NOMO-1 (cell line): ENCODE results near the gene NME7.

ENCODE experiments used
- DNase-seq, 2 experiments: peaks; one replicate each; lab custom pipeline; 2025; ENCODE audit not compliant: unreplicated experiment in 2 of 2; lab: John Stamatoyannopoulos, UW

Gene NME7

GRCh38 chr1:169091480-169091941, 276.1 kb downstream of the NME7 start:
- no peak for DNase-seq

GRCh38 chr1:169090900-169091311, 276.7 kb downstream of the NME7 start:
- DNase-seq, result no peak

- DNase-seq, result no peak
Observed at GRCh38 chr1:169090308-169090899, 277.2 kb downstream of the NME7 start.

- no peak for DNase-seq
Observed at GRCh38 chr1:169089776-169090175, 277.8 kb downstream of the NME7 start.

GRCh38 chr1:169087876-169088275, 279.7 kb downstream of the NME7 start:
- DNase-seq, result no peak

GRCh38 chr1:169086603-169087455, 280.8 kb downstream of the NME7 start:
- DNase-seq, result no peak

GRCh38 chr1:169085911-169086310, 281.7 kb downstream of the NME7 start:
- DNase-seq, result no peak
